HEK293 (cell line): ENCODE measurements around the gene PSMB11.

Experiments
- CTCF ChIA-PET: fragments of 350-600 bp; formaldehyde crosslinking; extraction: SDS; loops from one replicate; lab custom pipeline; 2021; ENCODE audit warnings: antibody characterized with exemption; lab: Yijun Ruan, JAX
- POLR2A ChIA-PET: fragments of 300-600 bp; formaldehyde crosslinking; extraction: SDS; loops from one replicate; lab custom pipeline; 2020; ENCODE audit warnings: antibody characterized with exemption, inconsistent platforms; lab: Yijun Ruan, JAX
- H3K27ac ChIP-seq: fragments of 200-500 bp; sonication (Bioruptor generic); 2 replicates; pipeline ENCODE4 v1.5.1; 2014; ENCODE audit warnings: low read depth, low read length, control low read depth, inconsistent platforms; ENCODE audit errors: extremely low read depth
- H3K36me3 ChIP-seq, 2 experiments: fragments of 200-500 bp in 1 of 2; sonication (Bioruptor generic) in 1 of 2; 1 replicate in 1 of 2; 2 replicates in 1 of 2; pipeline ENCODE4 v1.5.1; 2014 to 2017; ENCODE audit warnings: inconsistent platforms in 2 of 2, low read length in 2 of 2; ENCODE audit not compliant: control insufficient read depth in 2 of 2, insufficient read depth in 1 of 2
- H3K4me1 ChIP-seq: fragments of 200-500 bp; sonication (Bioruptor generic); 2 replicates; pipeline ENCODE4 v1.5.1; 2014; ENCODE audit warnings: mild to moderate bottlenecking, low read length, inconsistent platforms; ENCODE audit not compliant: control insufficient read depth, insufficient read depth
- H3K4me3 ChIP-seq: 2 replicates; pipeline ENCODE4 v1.5.1; 2011; ENCODE audit warnings: low read depth, mild to moderate bottlenecking, control low read depth, low read length, moderate library complexity
- H3K9me3 ChIP-seq: fragments of 200-500 bp; sonication (Bioruptor generic); 2 replicates; pipeline ENCODE4 v1.5.1; 2014; ENCODE audit warnings: low read depth, low read length, inconsistent platforms; ENCODE audit not compliant: control insufficient read depth, insufficient read depth
- GLI2 ChIP-seq: fragments of 450-650 bp; formaldehyde crosslinking; IDR thresholded peaks from 2 replicates; pipeline ENCODE4; 2017; ENCODE audit warnings: missing biosample characterization, missing genetic modification characterization, low read depth, borderline replicate concordance
- KLF9 ChIP-seq: fragments of 450-650 bp; formaldehyde crosslinking; IDR thresholded peaks from 2 replicates; pipeline ENCODE4 v1.5.1; 2016; ENCODE audit warnings: missing biosample characterization, missing genetic modification characterization, low read depth
- OVOL3 ChIP-seq: fragments of 450-650 bp; formaldehyde crosslinking; IDR thresholded peaks from 2 replicates; pipeline ENCODE4 v1.5.1; 2016; ENCODE audit warnings: missing biosample characterization, missing genetic modification characterization
- ZBTB17 ChIP-seq: fragments of 450-650 bp; formaldehyde crosslinking; IDR thresholded peaks from 2 replicates; pipeline ENCODE4 v1.5.1; 2016; ENCODE audit warnings: missing biosample characterization, missing genetic modification characterization
- ZBTB21 ChIP-seq: fragments of 450-650 bp; formaldehyde crosslinking; IDR thresholded peaks from 2 replicates; pipeline ENCODE4 v1.5.1; 2017; ENCODE audit warnings: missing biosample characterization, missing genetic modification characterization
- ZIC2 ChIP-seq: fragments of 450-650 bp; formaldehyde crosslinking; IDR thresholded peaks from 2 replicates; pipeline ENCODE4 v1.5.1; 2016; ENCODE audit warnings: missing biosample characterization, missing genetic modification characterization
- ZNF169 ChIP-seq: fragments of 450-650 bp; formaldehyde crosslinking; IDR thresholded peaks from 2 replicates; pipeline ENCODE4 v1.5.1; 2016; ENCODE audit warnings: missing biosample characterization, missing genetic modification characterization
- ZNF394 ChIP-seq: fragments of 450-650 bp; formaldehyde crosslinking; IDR thresholded peaks from 2 replicates; pipeline ENCODE4 v1.5.1; 2016; ENCODE audit warnings: missing biosample characterization, missing genetic modification characterization, mild to moderate bottlenecking, moderate library complexity, borderline replicate concordance
- ZNF423 ChIP-seq: fragments of 450-650 bp; formaldehyde crosslinking; IDR thresholded peaks from 2 replicates; pipeline ENCODE4 v1.5.1; 2016; ENCODE audit warnings: missing biosample characterization, missing genetic modification characterization
- ZNF426 ChIP-seq: fragments of 450-650 bp; formaldehyde crosslinking; IDR thresholded peaks from 2 replicates; pipeline ENCODE4 v1.5.1; 2017; ENCODE audit warnings: missing biosample characterization, missing genetic modification characterization, mild to moderate bottlenecking, inconsistent platforms, moderate library complexity
- ZNF561 ChIP-seq: fragments of 450-650 bp; IDR thresholded peaks from 2 replicates; pipeline ENCODE4 v1.5.1; 2018; ENCODE audit warnings: missing biosample characterization, missing genetic modification characterization, borderline replicate concordance
- ZNF830 ChIP-seq: fragments of 450-650 bp; IDR thresholded peaks from 2 replicates; pipeline ENCODE4 v1.5.0; 2018; ENCODE audit warnings: missing biosample characterization, missing genetic modification characterization, low read depth, mild to moderate bottlenecking, moderate library complexity
- TF ChIP-seq, protein P1 (sequence below): fragments of 450-650 bp; formaldehyde crosslinking; conservative IDR thresholded peaks from 2 replicates; pipeline ENCODE4 v1.5.1; 2016; ENCODE audit warnings: low read depth, missing biosample characterization, missing genetic modification characterization
- TF ChIP-seq, protein P2 (sequence below): fragments of 450-650 bp; formaldehyde crosslinking; IDR thresholded peaks from 2 replicates; pipeline ENCODE4 v1.5.1; 2016; ENCODE audit warnings: missing biosample characterization, missing genetic modification characterization
- TF ChIP-seq, protein P3 (sequence below): fragments of 450-650 bp; formaldehyde crosslinking; IDR thresholded peaks from 2 replicates; pipeline ENCODE4 v1.5.1; 2016; ENCODE audit warnings: missing biosample characterization, missing genetic modification characterization

The PSMB11 gene

DNA sequence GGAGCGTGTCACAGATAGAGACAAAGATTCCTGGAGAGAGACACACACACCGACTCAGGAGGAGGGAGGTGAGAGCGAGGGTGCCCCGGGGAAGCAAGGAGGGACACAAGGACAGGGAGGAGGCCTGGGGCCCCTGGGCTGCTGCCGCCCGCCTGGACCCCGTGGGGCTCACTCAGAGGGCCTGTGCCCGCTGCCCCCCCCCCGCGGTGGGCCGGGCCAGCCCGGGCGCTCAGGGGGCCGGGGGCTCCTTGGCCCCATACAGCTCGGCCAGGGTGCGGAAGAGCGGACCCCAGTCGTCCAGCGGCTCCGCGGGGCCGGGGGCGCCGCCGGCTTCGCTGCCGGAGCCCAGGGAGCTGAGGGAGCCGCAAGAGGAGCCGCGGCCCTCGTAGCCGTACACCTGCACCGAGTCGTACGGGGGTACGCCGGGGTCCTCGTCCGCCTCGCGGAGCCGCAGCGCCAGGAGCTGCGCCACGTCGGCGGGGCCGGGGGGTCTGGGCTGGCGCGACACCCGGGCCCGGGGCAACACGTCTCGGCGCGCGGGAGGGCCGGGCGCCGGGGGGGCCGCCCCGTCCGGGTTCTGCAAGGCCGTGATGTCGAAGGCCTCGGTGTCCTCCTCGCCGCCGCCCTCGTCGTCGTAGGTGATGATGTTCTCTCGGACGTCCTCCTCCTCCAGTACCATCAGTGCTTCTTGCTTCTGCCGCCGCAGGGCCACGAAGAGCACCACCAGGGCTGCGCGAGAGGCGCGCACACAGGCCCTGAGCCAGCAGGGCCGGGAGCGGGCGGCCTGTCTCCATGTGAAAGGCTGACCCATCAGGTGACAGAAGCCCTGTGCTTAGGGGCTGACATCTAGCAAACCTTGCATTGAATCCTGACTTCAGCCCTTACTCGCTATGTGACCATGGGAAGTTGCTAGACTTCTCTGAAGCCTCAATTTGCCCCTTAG, 6.0 kb downstream of the PSMB11 start (continued):
- TF ChIP-seq, protein P1, sequence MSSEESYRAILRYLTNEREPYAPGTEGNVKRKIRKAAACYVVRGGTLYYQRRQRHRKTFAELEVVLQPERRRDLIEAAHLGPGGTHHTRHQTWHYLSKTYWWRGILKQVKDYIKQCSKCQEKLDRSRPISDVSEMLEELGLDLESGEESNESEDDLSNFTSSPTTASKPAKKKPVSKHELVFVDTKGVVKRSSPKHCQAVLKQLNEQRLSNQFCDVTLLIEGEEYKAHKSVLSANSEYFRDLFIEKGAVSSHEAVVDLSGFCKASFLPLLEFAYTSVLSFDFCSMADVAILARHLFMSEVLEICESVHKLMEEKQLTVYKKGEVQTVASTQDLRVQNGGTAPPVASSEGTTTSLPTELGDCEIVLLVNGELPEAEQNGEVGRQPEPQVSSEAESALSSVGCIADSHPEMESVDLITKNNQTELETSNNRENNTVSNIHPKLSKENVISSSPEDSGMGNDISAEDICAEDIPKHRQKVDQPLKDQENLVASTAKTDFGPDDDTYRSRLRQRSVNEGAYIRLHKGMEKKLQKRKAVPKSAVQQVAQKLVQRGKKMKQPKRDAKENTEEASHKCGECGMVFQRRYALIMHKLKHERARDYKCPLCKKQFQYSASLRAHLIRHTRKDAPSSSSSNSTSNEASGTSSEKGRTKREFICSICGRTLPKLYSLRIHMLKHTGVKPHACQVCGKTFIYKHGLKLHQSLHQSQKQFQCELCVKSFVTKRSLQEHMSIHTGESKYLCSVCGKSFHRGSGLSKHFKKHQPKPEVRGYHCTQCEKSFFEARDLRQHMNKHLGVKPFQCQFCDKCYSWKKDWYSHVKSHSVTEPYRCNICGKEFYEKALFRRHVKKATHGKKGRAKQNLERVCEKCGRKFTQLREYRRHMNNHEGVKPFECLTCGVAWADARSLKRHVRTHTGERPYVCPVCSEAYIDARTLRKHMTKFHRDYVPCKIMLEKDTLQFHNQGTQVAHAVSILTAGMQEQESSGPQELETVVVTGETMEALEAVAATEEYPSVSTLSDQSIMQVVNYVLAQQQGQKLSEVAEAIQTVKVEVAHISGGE (tag by site-specific recombination): no peak
- TF ChIP-seq ZBTB21 (tag by site-specific recombination) (no peak), GLI2 (tag by site-specific recombination) (no peak), ZNF423 (tag by site-specific recombination) (no peak)

DNA sequence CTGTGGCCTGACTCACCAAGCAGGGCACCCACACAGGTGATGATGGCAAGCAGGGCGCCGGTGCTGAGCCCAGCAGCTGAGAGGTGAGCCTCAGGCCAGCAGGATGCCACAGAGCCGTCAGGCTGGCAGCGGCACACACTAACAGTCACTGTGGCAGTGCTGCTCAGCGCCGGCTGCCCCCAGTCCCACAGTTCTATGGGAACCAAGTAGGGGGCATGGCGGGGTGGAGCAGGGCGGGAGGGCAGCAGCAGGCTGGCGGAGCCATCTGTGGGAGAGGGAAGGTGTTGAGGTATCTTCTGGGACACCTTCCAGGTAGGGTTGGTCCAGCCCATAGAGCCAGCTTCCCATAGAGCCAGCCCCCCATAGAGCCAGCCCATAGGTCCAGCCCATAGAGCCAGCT, 7.0 kb downstream of the PSMB11 start:
- CTCF ChIA-PET: interaction anchor here (0.6 to 16.2 kb wide), 3 partner anchors 9 to 237 kb away, joined by 3 to 469 read pairs (median 4); partner anchors contain the start of gene AJUBA
- no peak for TF ChIP-seq KLF9 (tag by site-specific recombination)
- POLR2A ChIA-PET: interaction anchor here (0.6 kb wide), 1 partner anchor 13 kb away, joined by 4 read pairs; no protein-coding TSS in a partner anchor
- Histone ChIP-seq H3K9me3 (no peaks in the 10 kb centered on the region), H3K4me1 (no peaks in the 10 kb centered on the region), H3K4me3 (no peak overlapping the region), H3K27ac (no peak overlapping the region), H3K36me3 (peaks cover 0 to 50% of the 10 kb centered on the region in 2 experiments; a peak in 1 of 3 replicates)

DNA sequence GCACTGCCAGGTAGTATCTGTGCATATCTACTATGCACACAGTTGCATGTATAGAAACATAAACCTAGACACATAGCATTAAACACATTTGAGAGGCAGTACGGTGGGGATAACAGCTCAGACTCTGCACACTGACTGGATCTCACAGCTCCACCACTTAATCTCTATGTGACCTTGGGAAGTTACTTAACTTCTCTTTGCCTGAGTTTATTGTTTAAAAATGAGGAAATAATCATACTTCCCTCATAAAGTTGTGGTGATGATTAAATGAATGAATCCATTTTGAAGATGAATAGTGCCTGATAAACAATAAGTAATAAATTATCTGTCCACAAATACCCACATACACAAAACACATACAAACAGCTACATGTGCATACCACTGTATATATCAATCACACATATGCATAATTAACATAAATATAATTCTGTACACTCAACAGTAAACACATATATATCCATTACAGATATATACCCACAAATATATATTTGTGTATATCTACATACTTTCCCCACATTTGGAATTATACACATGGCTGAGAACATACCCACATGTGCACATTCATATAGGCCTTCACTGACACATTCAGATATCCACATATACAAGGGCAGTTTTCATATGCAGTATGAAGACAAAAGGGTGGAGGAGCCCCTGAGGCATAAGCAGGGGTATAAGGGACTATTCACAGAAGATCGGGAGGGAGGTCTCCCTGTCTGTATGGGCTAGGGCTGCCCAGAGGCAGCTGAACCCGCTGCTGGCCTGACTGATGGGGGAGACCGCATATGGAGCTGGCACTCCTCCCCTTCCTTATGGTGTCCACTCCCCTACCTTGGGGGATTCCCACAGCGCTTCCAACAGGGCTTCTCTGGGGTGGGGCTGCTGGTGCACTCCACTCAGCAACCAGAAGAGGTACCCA, 9.4 kb downstream of the PSMB11 start:
- Histone ChIP-seq H3K27ac (no peak overlapping the region), H3K9me3 (no peaks in the 10 kb centered on the region), H3K36me3 (peaks cover 0 to 62% of the 10 kb centered on the region in 2 experiments; a peak in 1 of 3 replicates), H3K4me1 (0 out of 2 replicates have a peak, but pooled peaks cover 2% of the 10 kb centered on the region), H3K4me3 (no peak overlapping the region)
- TF ChIP-seq OVOL3 (tag by site-specific recombination) (no peak), ZNF830 (tag by site-specific recombination) (no peak), ZNF426 (tag by site-specific recombination) (no peak)
- POLR2A ChIA-PET: interaction anchor here (0.8 kb wide), 1 partner anchor 69 kb away, joined by 3 read pairs; the partner anchor contains the start of gene AJUBA
- CTCF ChIA-PET: interaction anchor here (0.7 to 16.2 kb wide), 3 partner anchors 17 to 144 kb away, joined by 3 to 469 read pairs (median 3); partner anchors contain the start of gene AJUBA

DNA sequence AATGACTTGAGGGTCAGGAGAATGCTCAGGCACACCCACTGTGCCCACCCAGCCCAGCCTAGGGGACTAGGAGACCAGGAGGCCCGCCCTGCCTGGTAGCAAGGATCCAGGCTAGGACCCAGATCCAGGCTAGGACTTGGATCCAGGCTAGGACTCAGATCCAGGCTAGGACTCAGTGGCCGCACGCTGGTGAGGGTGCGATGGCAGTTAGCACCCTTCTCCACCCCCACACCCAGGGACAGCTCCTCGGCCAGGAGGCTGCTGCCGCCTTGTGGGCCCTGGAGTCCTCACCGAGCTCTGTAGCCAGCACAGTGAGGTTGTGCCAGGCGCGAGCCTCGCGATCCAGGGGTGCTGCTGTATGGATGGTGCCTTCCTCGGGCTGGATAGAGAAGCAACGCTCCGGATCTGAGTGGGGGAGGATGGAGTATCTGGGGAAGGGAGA, 10.2 kb downstream of the PSMB11 start:
- no peaks in the 10 kb centered on the region for H3K9me3 ChIP-seq
- H3K36me3 ChIP-seq: peaks cover 0 to 62% of the 10 kb centered on the region in 2 experiments; a peak in 1 of 3 replicates
- peaks cover 4% of the 10 kb centered on the region; the same call in 1 of the 2 replicates for H3K4me1 ChIP-seq
- no peak overlapping the region for H3K27ac ChIP-seq
- no peak overlapping the region for H3K4me3 ChIP-seq
- ChIA-PET POLR2A (interaction anchor here (0.8 kb wide), 1 partner anchor 70 kb away, joined by 3 read pairs; the partner anchor contains the start of gene AJUBA), CTCF (interaction anchor here (4.8 to 16.2 kb wide), 2 partner anchors 63 to 79 kb away, joined by 23 to 469 read pairs; partner anchors contain the start of gene AJUBA)
- TF ChIP-seq ZNF169 (tag by site-specific recombination): no peak
- TF ChIP-seq ZNF394 (tag by site-specific recombination): peak; percentile 59; the same call in 1 of the 2 replicates
- TF ChIP-seq ZNF561 (tag by site-specific recombination): peak; percentile 60; the same call in 1 of the 2 replicates
- TF ChIP-seq, protein P2, sequence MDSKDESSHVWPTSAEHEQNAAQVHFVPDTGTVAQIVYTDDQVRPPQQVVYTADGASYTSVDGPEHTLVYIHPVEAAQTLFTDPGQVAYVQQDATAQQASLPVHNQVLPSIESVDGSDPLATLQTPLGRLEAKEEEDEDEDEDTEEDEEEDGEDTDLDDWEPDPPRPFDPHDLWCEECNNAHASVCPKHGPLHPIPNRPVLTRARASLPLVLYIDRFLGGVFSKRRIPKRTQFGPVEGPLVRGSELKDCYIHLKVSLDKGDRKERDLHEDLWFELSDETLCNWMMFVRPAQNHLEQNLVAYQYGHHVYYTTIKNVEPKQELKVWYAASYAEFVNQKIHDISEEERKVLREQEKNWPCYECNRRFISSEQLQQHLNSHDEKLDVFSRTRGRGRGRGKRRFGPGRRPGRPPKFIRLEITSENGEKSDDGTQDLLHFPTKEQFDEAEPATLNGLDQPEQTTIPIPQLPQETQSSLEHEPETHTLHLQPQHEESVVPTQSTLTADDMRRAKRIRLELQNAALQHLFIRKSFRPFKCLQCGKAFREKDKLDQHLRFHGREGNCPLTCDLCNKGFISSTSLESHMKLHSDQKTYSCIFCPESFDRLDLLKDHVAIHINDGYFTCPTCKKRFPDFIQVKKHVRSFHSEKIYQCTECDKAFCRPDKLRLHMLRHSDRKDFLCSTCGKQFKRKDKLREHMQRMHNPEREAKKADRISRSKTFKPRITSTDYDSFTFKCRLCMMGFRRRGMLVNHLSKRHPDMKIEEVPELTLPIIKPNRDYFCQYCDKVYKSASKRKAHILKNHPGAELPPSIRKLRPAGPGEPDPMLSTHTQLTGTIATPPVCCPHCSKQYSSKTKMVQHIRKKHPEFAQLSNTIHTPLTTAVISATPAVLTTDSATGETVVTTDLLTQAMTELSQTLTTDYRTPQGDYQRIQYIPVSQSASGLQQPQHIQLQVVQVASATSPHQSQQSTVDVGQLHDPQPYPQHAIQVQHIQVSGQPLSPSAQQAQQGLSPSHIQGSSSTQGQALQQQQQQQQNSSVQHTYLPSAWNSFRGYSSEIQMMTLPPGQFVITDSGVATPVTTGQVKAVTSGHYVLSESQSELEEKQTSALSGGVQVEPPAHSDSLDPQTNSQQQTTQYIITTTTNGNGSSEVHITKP (tag by site-specific recombination): peak; percentile 60
- peak; percentile 67 for TF ChIP-seq ZBTB17 (tag by site-specific recombination)
- TF ChIP-seq ZIC2 (tag by site-specific recombination): no peak
- TF ChIP-seq, protein P3, sequence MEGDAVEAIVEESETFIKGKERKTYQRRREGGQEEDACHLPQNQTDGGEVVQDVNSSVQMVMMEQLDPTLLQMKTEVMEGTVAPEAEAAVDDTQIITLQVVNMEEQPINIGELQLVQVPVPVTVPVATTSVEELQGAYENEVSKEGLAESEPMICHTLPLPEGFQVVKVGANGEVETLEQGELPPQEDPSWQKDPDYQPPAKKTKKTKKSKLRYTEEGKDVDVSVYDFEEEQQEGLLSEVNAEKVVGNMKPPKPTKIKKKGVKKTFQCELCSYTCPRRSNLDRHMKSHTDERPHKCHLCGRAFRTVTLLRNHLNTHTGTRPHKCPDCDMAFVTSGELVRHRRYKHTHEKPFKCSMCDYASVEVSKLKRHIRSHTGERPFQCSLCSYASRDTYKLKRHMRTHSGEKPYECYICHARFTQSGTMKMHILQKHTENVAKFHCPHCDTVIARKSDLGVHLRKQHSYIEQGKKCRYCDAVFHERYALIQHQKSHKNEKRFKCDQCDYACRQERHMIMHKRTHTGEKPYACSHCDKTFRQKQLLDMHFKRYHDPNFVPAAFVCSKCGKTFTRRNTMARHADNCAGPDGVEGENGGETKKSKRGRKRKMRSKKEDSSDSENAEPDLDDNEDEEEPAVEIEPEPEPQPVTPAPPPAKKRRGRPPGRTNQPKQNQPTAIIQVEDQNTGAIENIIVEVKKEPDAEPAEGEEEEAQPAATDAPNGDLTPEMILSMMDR (tag by site-specific recombination): peak; percentile 82
